GM12892 (cell line): ENCODE data around the gene CSRP3.

ENCODE experiments used
- DNase-seq: peaks from one replicate; pipeline ENCODE4 v3.0.0; 2011; ENCODE audit not compliant: insufficient read length
- FAIRE-seq: peaks from 2 replicates; lab custom pipeline; 2011; peaks lifted over from hg19 to GRCh38; lab: Jason Lieb, UNC
- POLR2A ChIP-seq: IDR thresholded peaks from 2 replicates; pipeline ENCODE4 v1.6.1; 2011; ENCODE audit warnings: low read depth, low read length, control low read depth

CSRP3 gene

GRCh38 chr11:19134004-19134403 is 67.8 kb downstream of the CSRP3 start:
- FAIRE-seq: no peak
- DNase-seq: no peak
- no peak for TF ChIP-seq POLR2A
